GM21390 (cell line): ENCODE measurements around the gene MPST.
"Not testable (repeated sequence)": the region's sequence is repeated elsewhere in the genome, so short reads cannot be mapped to it uniquely, and the experiment has no call there.

ENCODE experiments used
- ATAC-seq: cut with Tn5 transposase; IDR thresholded peaks from one replicate; pipeline ENCODE4 v1.9.1; 2021; ENCODE audit not compliant: unreplicated experiment

Gene MPST

GRCh38 chr22:37059876-37060449, 40.4 kb downstream of the MPST start:
- no peak for ATAC-seq

- ATAC-seq = no peak
Observed at GRCh38 chr22:37060801-37061610, 41.5 kb downstream of the MPST start.

- no peak for ATAC-seq
Observed at GRCh38 chr22:37061611-37062375, 42.3 kb downstream of the MPST start.

- ATAC-seq = no peak
Observed at GRCh38 chr22:37062376-37062675, 42.8 kb downstream of the MPST start.

GRCh38 chr22:37062702-37063381, 43.3 kb downstream of the MPST start:
- no peak for ATAC-seq

- no peak for ATAC-seq
Observed at GRCh38 chr22:37063431-37064420, 44.2 kb downstream of the MPST start.

- no peak for ATAC-seq
Observed at GRCh38 chr22:37064553-37064952, 45.0 kb downstream of the MPST start.

GRCh38 chr22:37065180-37065579, 45.6 kb downstream of the MPST start:
- no peak for ATAC-seq

GRCh38 chr22:37065961-37066360, 46.4 kb downstream of the MPST start:
- ATAC-seq = no peak

- ATAC-seq = no peak
Observed at GRCh38 chr22:37067428-37067827, 47.9 kb downstream of the MPST start.

GRCh38 chr22:37068859-37069258, 49.3 kb downstream of the MPST start:
- ATAC-seq = no peak

GRCh38 chr22:37069319-37069718, 49.8 kb downstream of the MPST start:
- no peak for ATAC-seq

- ATAC-seq = no peak
Observed at GRCh38 chr22:37069719-37070118, 50.2 kb downstream of the MPST start.

GRCh38 chr22:37070334-37070733, 50.8 kb downstream of the MPST start:
- ATAC-seq = no peak

GRCh38 chr22:37070744-37071143, 51.2 kb downstream of the MPST start:
- ATAC-seq = no peak

GRCh38 chr22:37071850-37072592, 52.5 kb downstream of the MPST start:
- not testable (repeated sequence) for ATAC-seq

- ATAC-seq = no peak
Observed at GRCh38 chr22:37072673-37073072, 53.1 kb downstream of the MPST start.

- no peak for ATAC-seq
Observed at GRCh38 chr22:37074537-37074936, 55.0 kb downstream of the MPST start.

- no peak for ATAC-seq
Observed at GRCh38 chr22:37075046-37075445, 55.5 kb downstream of the MPST start.
